Thymus (tissue), 11 donors: ENCODE results near the gene EFCAB12. TPM values are rescaled to one million over a fixed set of nuclear protein-coding genes. Genes with fewer than 3 reads are reported as not detected.

Experiments
- DNase-seq, 9 donors: peaks; one replicate each; pipeline ENCODE4 v3.0.0-alpha.2; 2013; ENCODE audit warnings: low spot score in 9 of 9, low read depth in 6 of 9, missing footprints in 1 of 9
- H3K27ac ChIP-seq, 2 donors: one replicate each; pipeline ENCODE4 v1.5.1; 2013; ENCODE audit warnings: control low read depth in 1 of 2, low read depth in 1 of 2, low read length in 1 of 2, mild to moderate bottlenecking in 1 of 2, moderate library complexity in 1 of 2
- H3K27me3 ChIP-seq, 2 donors: one replicate each; pipeline ENCODE4 v1.5.1; 2013; ENCODE audit warnings: low read length in 1 of 2; ENCODE audit not compliant: control insufficient read depth in 2 of 2, insufficient read depth in 1 of 2
- H3K36me3 ChIP-seq, 2 donors: one replicate each; pipeline ENCODE4 v1.5.1; 2013; ENCODE audit warnings: low read length in 1 of 2, mild to moderate bottlenecking in 1 of 2, moderate library complexity in 1 of 2; ENCODE audit not compliant: control insufficient read depth in 2 of 2, insufficient read depth in 2 of 2
- H3K4me1 ChIP-seq, 2 donors: one replicate each; pipeline ENCODE4 v1.5.1; 2013; ENCODE audit warnings: low read length in 2 of 2; ENCODE audit not compliant: control insufficient read depth in 2 of 2, insufficient read depth in 2 of 2
- H3K4me3 ChIP-seq, 2 donors: one replicate each; pipeline ENCODE4 v1.5.1; 2013; ENCODE audit warnings: low read length in 2 of 2, control low read depth in 1 of 2, mild to moderate bottlenecking in 1 of 2
- H3K9me3 ChIP-seq, 2 donors: one replicate each; pipeline ENCODE4 v1.5.1; 2013; ENCODE audit warnings: low read length in 1 of 2, mild to moderate bottlenecking in 1 of 2; ENCODE audit not compliant: control insufficient read depth in 2 of 2, insufficient read depth in 1 of 2
- WGBS: extraction: QIAGEN DNeasy Blood & Tissue Kit; methylation state at CpG from one replicate; pipeline ENCODE4 v1.1.7; 2013; 5-methylcytosine and 5-hydroxymethylcytosine counted together
- polyA plus RNA-seq: library from polyadenylated mRNA; stranded (reverse); fragments of 200-250 nt; gene quantifications from one replicate; pipeline ENCODE4 v1.2.3, GENCODE V29; 2013
- total RNA-seq: library from RNA; stranded (reverse); fragments of 120-200 nt; gene quantifications from one replicate; pipeline ENCODE4 v1.2.4, GENCODE V29; 2013
- donor health status: healthy.

Gene EFCAB12
- total and polyA plus RNA-seq, 2 donors = 0.05 to 0.37 TPM

DNA sequence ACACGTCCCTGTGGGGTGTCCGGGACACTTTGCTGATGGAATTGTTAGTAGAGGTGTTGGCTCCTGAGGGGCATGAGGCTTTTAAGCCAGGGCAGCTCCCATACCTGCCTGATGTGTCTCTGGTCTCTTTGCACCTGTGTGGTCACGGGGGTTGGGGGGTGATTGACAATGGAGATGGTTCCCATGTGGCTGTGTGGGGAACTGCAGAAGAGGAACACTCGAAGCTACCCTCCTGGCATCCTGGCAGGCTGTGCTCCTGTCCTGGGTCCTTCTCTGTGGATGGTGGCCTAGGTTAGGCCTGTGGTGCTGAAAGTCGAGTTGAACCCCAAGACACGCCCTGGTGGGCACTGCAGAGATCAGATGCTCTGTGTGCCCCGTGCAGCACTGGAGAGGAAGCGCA, 76.4 kb downstream of the EFCAB12 start:
- H3K9me3 ChIP-seq = no peaks in the 10 kb centered on the region
- no peak for DNase-seq
- 91% methylated on average over 8 of the region's 8 CpGs for WGBS
- no peaks in the 10 kb centered on the region for H3K27me3 ChIP-seq
- H3K27ac ChIP-seq = no peak overlapping the region
- H3K4me3 ChIP-seq = no peak overlapping the region
- peaks cover 1 to 6% of the 10 kb centered on the region in 2 donors for H3K4me1 ChIP-seq
- no peaks in the 10 kb centered on the region for H3K36me3 ChIP-seq

Other genes with a start within 250 kb of the EFCAB12 start
- 307 TPM for gene CNBP, start 244.7 kb downstream of the EFCAB12 start, total RNA-seq
- 519 TPM for gene CNBP, start 244.7 kb downstream of the EFCAB12 start, polyA plus RNA-seq
- gene COPG1, start 179.0 kb downstream of the EFCAB12 start, total RNA-seq = 74.7 TPM
- gene COPG1, start 179.0 kb downstream of the EFCAB12 start, polyA plus RNA-seq = 70.8 TPM
- 33.2 TPM for gene HMCES, start 149.8 kb downstream of the EFCAB12 start, total RNA-seq
- gene HMCES, start 149.8 kb downstream of the EFCAB12 start, polyA plus RNA-seq = 59.4 TPM
- gene MBD4, start 11.3 kb upstream of the EFCAB12 start, total RNA-seq = 48.4 TPM
- 28.8 TPM for gene MBD4, start 11.3 kb upstream of the EFCAB12 start, polyA plus RNA-seq
- 14.5 TPM for gene IFT122, start 11.6 kb upstream of the EFCAB12 start, total RNA-seq
- gene IFT122, start 11.6 kb upstream of the EFCAB12 start, polyA plus RNA-seq = 10.0 TPM
- gene RHO, start 100.0 kb upstream of the EFCAB12 start, total RNA-seq = 0.05 TPM
- 0.07 TPM for gene RHO, start 100.0 kb upstream of the EFCAB12 start, polyA plus RNA-seq
- 0.09 TPM for gene H1-8, start 114.5 kb upstream of the EFCAB12 start, total RNA-seq
- 0.78 TPM for gene H1-8, start 114.5 kb upstream of the EFCAB12 start, polyA plus RNA-seq
- gene PLXND1, start 178.0 kb upstream of the EFCAB12 start, total RNA-seq = 31.2 TPM
- gene PLXND1, start 178.0 kb upstream of the EFCAB12 start, polyA plus RNA-seq = 106 TPM